Mesenchymal stem cell (in vitro differentiated cells and primary cell): ENCODE results near the gene MSI1.

ENCODE experiments used
- DNase-seq: peaks from one replicate; pipeline ENCODE4 v3.0.0-alpha.2; 2013
- H2AFZ ChIP-seq: one replicate; pipeline ENCODE4 v1.6.1; 2013; ENCODE audit warnings: low read depth, mild to moderate bottlenecking, control low read depth, inconsistent platforms, low read length, moderate library complexity
- H2AK5ac ChIP-seq: 2 replicates; pipeline ENCODE4 v1.6.1; 2013; ENCODE audit warnings: low read length, moderate library complexity, mild to moderate bottlenecking, inconsistent platforms; ENCODE audit not compliant: severe bottlenecking
- H2BK120ac ChIP-seq: one replicate; pipeline ENCODE4 v1.6.1; 2013; ENCODE audit warnings: low read depth, mild to moderate bottlenecking, inconsistent platforms, low read length, moderate library complexity
- H2BK12ac ChIP-seq, 2 experiments: one replicate each; pipeline ENCODE4 v1.6.1; 2013; ENCODE audit warnings: inconsistent platforms in 2 of 2, low read length in 2 of 2, mild to moderate bottlenecking in 2 of 2, moderate library complexity in 2 of 2, control low read depth in 1 of 2
- H2BK15ac ChIP-seq: one replicate; pipeline ENCODE4 v1.6.1; 2013; ENCODE audit warnings: mild to moderate bottlenecking, low read depth, inconsistent platforms; ENCODE audit not compliant: poor library complexity, severe bottlenecking
- H2BK5ac ChIP-seq: 2 replicates; pipeline ENCODE4 v1.6.1; 2013; ENCODE audit warnings: low read depth, mild to moderate bottlenecking, low read length, control low read depth, inconsistent platforms; ENCODE audit not compliant: poor library complexity, severe bottlenecking
- H3K14ac ChIP-seq, 2 experiments: one replicate each; pipeline ENCODE4 v1.6.1; 2013; ENCODE audit warnings: inconsistent platforms in 2 of 2, low read length in 2 of 2, control low read depth in 1 of 2, mild to moderate bottlenecking in 1 of 2, moderate library complexity in 1 of 2
- H3K18ac ChIP-seq, 2 experiments: one replicate each; pipeline ENCODE4 v1.6.1; 2013; ENCODE audit warnings: inconsistent platforms in 2 of 2, low read length in 2 of 2, control low read depth in 1 of 2, low read depth in 1 of 2, mild to moderate bottlenecking in 1 of 2
- H3K23ac ChIP-seq, 2 experiments: one replicate each; pipeline ENCODE4 v1.6.1; 2013; ENCODE audit warnings: inconsistent platforms in 2 of 2, low read length in 2 of 2, mild to moderate bottlenecking in 2 of 2, moderate library complexity in 2 of 2, control low read depth in 1 of 2
- H3K27ac ChIP-seq: 2 replicates; pipeline ENCODE4 v1.5.1; 2013; ENCODE audit warnings: mild to moderate bottlenecking, moderate library complexity, low read length, control low read depth, inconsistent platforms; ENCODE audit not compliant: poor library complexity, severe bottlenecking
- H3K27me3 ChIP-seq, 2 experiments: 2 replicates each; pipeline versions ENCODE4 v1.6.1 to v1.7.0; 2013; ENCODE audit warnings: low read length in 2 of 2, mild to moderate bottlenecking in 2 of 2, moderate library complexity in 2 of 2, control low read depth in 1 of 2, inconsistent platforms in 1 of 2; ENCODE audit not compliant: control insufficient read depth in 1 of 2, insufficient read depth in 1 of 2
- H3K36me3 ChIP-seq, 2 experiments: 2 replicates each; pipeline versions ENCODE4 v1.6.1 to v1.7.0; 2013; ENCODE audit warnings: low read length in 2 of 2, control low read depth in 1 of 2, inconsistent platforms in 1 of 2, low read depth in 1 of 2, mild to moderate bottlenecking in 1 of 2; ENCODE audit not compliant: insufficient read depth in 2 of 2, control insufficient read depth in 1 of 2
- H3K4ac ChIP-seq, 2 experiments: one replicate each; pipeline ENCODE4 v1.6.1; 2013; ENCODE audit warnings: inconsistent platforms in 2 of 2, low read length in 2 of 2, mild to moderate bottlenecking in 2 of 2, moderate library complexity in 2 of 2, control low read depth in 1 of 2, low read depth in 1 of 2
- H3K4me1 ChIP-seq: 2 replicates; pipeline ENCODE4 v1.6.1; 2013; ENCODE audit warnings: low read depth, low read length, control low read depth; ENCODE audit not compliant: control insufficient read depth, insufficient read depth
- H3K4me2 ChIP-seq: 2 replicates; pipeline ENCODE4 v1.6.1; 2013; ENCODE audit warnings: low read length, mild to moderate bottlenecking, inconsistent platforms; ENCODE audit not compliant: poor library complexity, severe bottlenecking
- H3K4me3 ChIP-seq, 2 experiments: 2 replicates each; pipeline versions ENCODE4 v1.5.1 to v1.7.0; 2013; ENCODE audit warnings: low read length in 2 of 2, mild to moderate bottlenecking in 2 of 2, control low read depth in 1 of 2, low read depth in 1 of 2; ENCODE audit not compliant: insufficient read depth in 1 of 2
- H3K79me1 ChIP-seq: replicated peaks from 2 replicates; pipeline ENCODE4 v1.6.1; 2013; ENCODE audit warnings: mild to moderate bottlenecking, control low read depth, low read length, inconsistent platforms; ENCODE audit not compliant: poor library complexity, severe bottlenecking
- H3K9ac ChIP-seq: 2 replicates; pipeline ENCODE4 v1.7.0; 2013; ENCODE audit warnings: mild to moderate bottlenecking, low read length, moderate library complexity
- H3K9me3 ChIP-seq: 2 replicates; pipeline ENCODE4 v1.7.0; 2013; ENCODE audit warnings: mild to moderate bottlenecking, low read length; ENCODE audit not compliant: control insufficient read depth
- H4K8ac ChIP-seq: one replicate; pipeline ENCODE4 v1.6.1; 2013; ENCODE audit warnings: inconsistent platforms, mild to moderate bottlenecking, low read length, moderate library complexity
- H4K91ac ChIP-seq: one replicate; pipeline ENCODE4 v1.6.1; 2013; ENCODE audit warnings: mild to moderate bottlenecking, low read length, inconsistent platforms
- WGBS: methylation state at CpG from one replicate; pipeline ENCODE4 v1.1.7; 2013; ENCODE audit warnings: mixed read lengths; 5-methylcytosine and 5-hydroxymethylcytosine counted together

The MSI1 gene

DNA sequence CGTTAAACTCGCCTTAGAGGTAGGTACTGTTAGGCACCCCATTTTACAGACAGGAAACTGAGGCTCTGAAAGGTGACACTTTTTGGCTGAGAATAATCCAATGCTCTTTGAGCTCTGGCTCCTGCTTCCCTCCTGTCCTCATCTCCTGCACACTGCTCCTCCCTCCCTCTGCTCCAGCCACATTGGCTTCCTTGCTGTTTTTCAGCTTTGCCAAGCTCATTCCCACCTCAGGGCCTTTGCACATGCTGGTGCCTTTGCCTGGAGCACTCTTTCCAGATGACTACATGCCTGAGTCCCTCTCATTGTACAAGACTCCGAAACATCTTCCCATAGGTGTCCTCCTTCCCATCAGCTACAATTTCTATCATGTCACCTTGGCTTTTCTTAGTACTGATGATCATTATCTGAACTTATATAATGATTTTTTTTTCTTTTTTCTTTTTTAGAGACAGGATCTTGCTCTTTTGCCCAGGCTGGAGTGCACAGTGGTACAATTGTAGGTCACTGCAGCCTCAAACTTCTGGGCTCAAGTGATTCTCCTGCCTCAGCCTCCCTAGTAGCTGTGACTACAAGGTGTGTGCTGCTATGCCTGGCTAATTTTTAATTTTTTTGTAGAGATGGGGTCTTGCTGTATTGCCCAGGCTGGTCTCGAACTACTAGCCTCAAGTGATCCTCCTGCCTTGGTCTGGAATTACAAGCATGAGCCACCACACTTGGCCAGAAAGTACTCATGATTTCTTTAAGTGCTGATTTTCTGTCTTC, 15.2 kb downstream of the MSI1 start:
- no peak overlapping the region for H4K91ac ChIP-seq
- no peak overlapping the region for H3K23ac ChIP-seq
- H3K9ac ChIP-seq: no peak overlapping the region
- no peak overlapping the region for H2AFZ ChIP-seq
- H3K18ac ChIP-seq: no peak overlapping the region
- WGBS: 94% methylated on average over 4 of the region's 4 CpGs
- no peak overlapping the region for H3K4ac ChIP-seq
- H3K79me1 ChIP-seq: no peaks in the 10 kb centered on the region
- no peak overlapping the region for H2BK5ac ChIP-seq
- no peak for DNase-seq
- H4K8ac ChIP-seq: no peak overlapping the region
- no peaks in the 10 kb centered on the region for H3K36me3 ChIP-seq
- H3K27me3 ChIP-seq: peaks cover 6 to 19% of the 10 kb centered on the region in 2 experiments
- H3K27ac ChIP-seq: no peak overlapping the region
- H3K14ac ChIP-seq: no peak overlapping the region
- no peak overlapping the region for H2BK120ac ChIP-seq
- H2BK12ac ChIP-seq: no peak overlapping the region
- H3K4me3 ChIP-seq: no peak overlapping the region
- peaks cover 5% of the 10 kb centered on the region for H3K4me1 ChIP-seq
- H2AK5ac ChIP-seq: no peak overlapping the region
- no peak overlapping the region for H2BK15ac ChIP-seq
- no peak overlapping the region for H3K4me2 ChIP-seq
- no peaks in the 10 kb centered on the region for H3K9me3 ChIP-seq

DNA sequence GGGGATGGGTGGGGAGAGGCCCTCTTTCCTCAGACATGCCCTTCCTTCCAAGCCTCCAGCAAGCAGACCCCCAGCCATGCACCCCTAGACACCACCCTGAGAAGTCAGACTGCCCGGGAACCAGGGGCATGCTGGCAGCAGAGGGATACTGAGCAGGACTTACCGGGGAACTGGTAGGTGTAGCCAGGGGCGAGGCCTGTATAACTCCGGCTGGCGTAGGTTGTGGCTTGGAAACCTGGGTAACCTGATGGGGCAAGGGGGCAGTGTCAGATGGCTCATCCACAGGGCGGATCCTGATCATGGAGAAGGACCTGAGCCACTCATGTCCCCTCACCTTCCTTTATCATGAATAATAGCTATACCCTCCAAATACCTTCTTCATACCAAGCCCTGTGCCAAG, 15.8 kb downstream of the MSI1 start:
- no peak overlapping the region for H2BK120ac ChIP-seq
- no peak overlapping the region for H3K4me3 ChIP-seq
- no peak overlapping the region for H3K9ac ChIP-seq
- 98% methylated on average over 6 of the region's 6 CpGs for WGBS
- H3K23ac ChIP-seq: no peak overlapping the region
- no peaks in the 10 kb centered on the region for H3K9me3 ChIP-seq
- no peak overlapping the region for H3K27ac ChIP-seq
- no peak overlapping the region for H3K4me2 ChIP-seq
- H2BK5ac ChIP-seq: no peak overlapping the region
- H2BK15ac ChIP-seq: no peak overlapping the region
- no peaks in the 10 kb centered on the region for H3K79me1 ChIP-seq
- no peak overlapping the region for H3K14ac ChIP-seq
- no peak overlapping the region for H3K18ac ChIP-seq
- peaks cover 6 to 16% of the 10 kb centered on the region in 2 experiments for H3K27me3 ChIP-seq
- H2AFZ ChIP-seq: no peak overlapping the region
- no peak overlapping the region for H2AK5ac ChIP-seq
- H4K8ac ChIP-seq: no peak overlapping the region
- no peaks in the 10 kb centered on the region for H3K36me3 ChIP-seq
- H3K4ac ChIP-seq: no peak overlapping the region
- no peak overlapping the region for H4K91ac ChIP-seq
- no peak for DNase-seq
- peaks cover 5% of the 10 kb centered on the region for H3K4me1 ChIP-seq
- no peak overlapping the region for H2BK12ac ChIP-seq

DNA sequence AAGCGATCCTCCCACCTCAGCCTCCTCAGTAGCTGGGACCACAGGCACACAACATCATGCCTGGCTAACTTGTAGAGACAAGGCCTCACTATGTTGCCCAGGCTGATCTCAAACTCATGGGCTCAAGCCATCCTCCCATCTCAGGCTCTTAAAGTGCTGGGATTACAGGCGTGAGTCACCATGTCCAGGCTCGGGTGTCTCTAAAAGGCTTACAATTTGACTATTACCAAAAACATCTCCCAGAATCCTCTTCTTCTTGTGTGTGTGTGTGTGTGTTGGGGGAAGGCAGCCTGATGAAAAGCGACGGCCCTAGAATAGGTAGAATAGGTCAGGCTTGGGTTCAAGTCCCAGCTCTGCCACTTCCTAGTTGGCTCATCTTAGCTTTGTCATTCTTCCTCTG, 16.8 kb downstream of the MSI1 start:
- H3K4me1 ChIP-seq: peaks cover 4% of the 10 kb centered on the region
- no peak overlapping the region for H3K4ac ChIP-seq
- no peak overlapping the region for H3K4me3 ChIP-seq
- no peak overlapping the region for H3K14ac ChIP-seq
- H2BK5ac ChIP-seq: no peak overlapping the region
- DNase-seq: peak; percentile 54
- 77% methylated on average over 2 of the region's 5 CpGs for WGBS
- H2BK12ac ChIP-seq: no peak overlapping the region
- no peaks in the 10 kb centered on the region for H3K9me3 ChIP-seq
- H3K18ac ChIP-seq: no peak overlapping the region
- H4K8ac ChIP-seq: no peak overlapping the region
- H3K4me2 ChIP-seq: no peak overlapping the region
- no peaks in the 10 kb centered on the region for H3K79me1 ChIP-seq
- H3K23ac ChIP-seq: no peak overlapping the region
- H4K91ac ChIP-seq: no peak overlapping the region
- no peak overlapping the region for H2BK120ac ChIP-seq
- no peak overlapping the region for H3K27ac ChIP-seq
- no peak overlapping the region for H3K9ac ChIP-seq
- no peaks in the 10 kb centered on the region for H3K36me3 ChIP-seq
- peaks cover 15 to 18% of the 10 kb centered on the region in 2 experiments for H3K27me3 ChIP-seq
- H2AFZ ChIP-seq: no peak overlapping the region
- H2BK15ac ChIP-seq: no peak overlapping the region
- H2AK5ac ChIP-seq: no peak overlapping the region

DNA sequence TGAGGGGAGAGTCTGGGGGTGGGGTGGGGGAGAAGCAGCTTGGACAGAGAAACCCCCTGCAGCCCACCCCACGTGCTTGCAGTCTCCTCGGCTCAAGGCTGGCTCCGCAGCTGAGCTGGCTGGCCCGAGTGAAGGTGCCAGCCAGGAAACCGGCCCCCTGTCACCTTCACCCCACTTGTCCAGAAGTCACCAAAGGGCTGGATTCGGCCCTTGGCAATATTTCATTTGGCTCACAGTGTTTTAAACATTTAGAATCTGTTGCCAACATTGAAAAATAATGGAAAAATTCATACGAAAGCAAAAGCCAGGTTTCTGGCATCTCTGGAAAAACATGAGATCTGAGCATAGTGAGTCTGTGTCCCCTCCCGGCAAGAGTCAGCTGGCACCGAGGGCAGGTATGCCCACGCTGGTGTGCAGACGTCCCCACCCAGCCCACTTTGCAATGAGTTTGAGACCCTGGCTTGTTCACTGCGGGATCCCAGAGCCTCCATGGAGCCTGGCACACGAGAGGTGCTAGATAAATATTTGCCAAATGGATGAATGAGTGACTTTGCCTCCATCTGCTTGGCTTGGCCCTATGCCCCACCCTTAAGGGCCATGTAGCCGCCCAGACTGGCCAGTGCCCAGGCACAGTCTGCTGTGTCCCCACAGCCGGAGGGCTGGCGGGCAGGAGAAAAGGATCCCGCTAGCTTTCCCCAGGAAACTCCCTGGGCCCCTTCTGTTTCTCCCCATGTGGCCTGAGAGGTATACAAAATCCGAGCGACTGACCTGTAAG, 18.2 kb downstream of the MSI1 start:
- Histone ChIP-seq H2BK15ac (no peak overlapping the region), H4K8ac (no peak overlapping the region), H3K4me2 (no peak overlapping the region), H2AK5ac (no peak overlapping the region), H3K14ac (no peak overlapping the region), H3K9me3 (no peaks in the 10 kb centered on the region), H3K4me1 (no peaks in the 10 kb centered on the region), H3K79me1 (no peaks in the 10 kb centered on the region), H3K9ac (no peak overlapping the region), H3K36me3 (no peaks in the 10 kb centered on the region), H2AFZ (no peak overlapping the region), H3K4ac (no peak overlapping the region), H3K4me3 (no peak overlapping the region), H3K27me3 (peaks cover 15 to 18% of the 10 kb centered on the region in 2 experiments), H2BK120ac (no peak overlapping the region), H4K91ac (no peak overlapping the region), H2BK5ac (no peak overlapping the region), H3K27ac (no peak overlapping the region), H3K23ac (peak overlapping the region; percentile 4 to 9), H2BK12ac (no peak overlapping the region), H3K18ac (no peak overlapping the region)
- 91% methylated on average over 17 of the region's 19 CpGs for WGBS
- no peak for DNase-seq
